Sigmoid colon (tissue), 4 donors: ENCODE measurements around the gene STN1.

ENCODE experiments used
- EP300 ChIP-seq, 4 donors: sonication (generic); formaldehyde crosslinking; IDR thresholded peaks; one replicate each; pipeline ENCODE4 v1.6.1; 2017; ENCODE audit warnings: antibody characterized with exemption in 4 of 4
- POLR2A ChIP-seq, 2 donors: fragments of 450-650 bp; IDR thresholded peaks; one replicate each; pipeline ENCODE4 v1.6.1; 2016; ENCODE audit warnings: antibody characterized with exemption in 2 of 2, mild to moderate bottlenecking in 2 of 2, moderate library complexity in 2 of 2
- TF ChIP-seq, protein P1 (sequence below), 4 experiments: fragments of 450-650 bp in 3 of 4; fragments of 200-600 bp in 1 of 4; IDR thresholded peaks; one replicate each; pipeline ENCODE4 v1.5.1; 2016 to 2019; ENCODE audit warnings: antibody characterized with exemption in 4 of 4, mild to moderate bottlenecking in 3 of 4, moderate library complexity in 2 of 4

DNA sequence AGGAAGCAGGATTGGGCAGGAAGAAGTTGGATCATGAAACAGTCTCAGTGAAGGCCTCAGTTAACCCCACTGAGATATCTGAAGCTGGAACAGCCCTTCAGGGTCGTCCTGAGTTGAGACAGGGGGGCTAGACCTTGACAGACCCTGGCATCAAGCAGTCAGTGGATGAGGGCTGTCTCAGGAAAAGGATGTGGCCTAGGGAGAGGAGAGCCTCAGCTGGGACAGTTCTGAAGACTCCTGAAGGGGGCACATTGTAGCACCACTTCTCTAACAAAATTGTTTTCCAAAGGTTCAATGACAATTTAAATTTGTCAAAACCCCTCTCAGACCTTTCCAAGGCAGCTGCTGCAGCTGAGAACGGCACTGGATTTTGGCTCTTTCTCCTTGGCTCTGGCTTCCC is 33.2 kb upstream of the STN1 start:
- TF ChIP-seq, protein P1, sequence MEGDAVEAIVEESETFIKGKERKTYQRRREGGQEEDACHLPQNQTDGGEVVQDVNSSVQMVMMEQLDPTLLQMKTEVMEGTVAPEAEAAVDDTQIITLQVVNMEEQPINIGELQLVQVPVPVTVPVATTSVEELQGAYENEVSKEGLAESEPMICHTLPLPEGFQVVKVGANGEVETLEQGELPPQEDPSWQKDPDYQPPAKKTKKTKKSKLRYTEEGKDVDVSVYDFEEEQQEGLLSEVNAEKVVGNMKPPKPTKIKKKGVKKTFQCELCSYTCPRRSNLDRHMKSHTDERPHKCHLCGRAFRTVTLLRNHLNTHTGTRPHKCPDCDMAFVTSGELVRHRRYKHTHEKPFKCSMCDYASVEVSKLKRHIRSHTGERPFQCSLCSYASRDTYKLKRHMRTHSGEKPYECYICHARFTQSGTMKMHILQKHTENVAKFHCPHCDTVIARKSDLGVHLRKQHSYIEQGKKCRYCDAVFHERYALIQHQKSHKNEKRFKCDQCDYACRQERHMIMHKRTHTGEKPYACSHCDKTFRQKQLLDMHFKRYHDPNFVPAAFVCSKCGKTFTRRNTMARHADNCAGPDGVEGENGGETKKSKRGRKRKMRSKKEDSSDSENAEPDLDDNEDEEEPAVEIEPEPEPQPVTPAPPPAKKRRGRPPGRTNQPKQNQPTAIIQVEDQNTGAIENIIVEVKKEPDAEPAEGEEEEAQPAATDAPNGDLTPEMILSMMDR (IDR thresholded peaks at IDR 0.05), result no peak
- TF ChIP-seq POLR2A (IDR thresholded peaks at IDR 0.05) (no peak), EP300 (IDR thresholded peaks at IDR 0.05) (no peak)
